ENCODE measurements around the gene ZIC4.

ZIC4 gene

DNA sequence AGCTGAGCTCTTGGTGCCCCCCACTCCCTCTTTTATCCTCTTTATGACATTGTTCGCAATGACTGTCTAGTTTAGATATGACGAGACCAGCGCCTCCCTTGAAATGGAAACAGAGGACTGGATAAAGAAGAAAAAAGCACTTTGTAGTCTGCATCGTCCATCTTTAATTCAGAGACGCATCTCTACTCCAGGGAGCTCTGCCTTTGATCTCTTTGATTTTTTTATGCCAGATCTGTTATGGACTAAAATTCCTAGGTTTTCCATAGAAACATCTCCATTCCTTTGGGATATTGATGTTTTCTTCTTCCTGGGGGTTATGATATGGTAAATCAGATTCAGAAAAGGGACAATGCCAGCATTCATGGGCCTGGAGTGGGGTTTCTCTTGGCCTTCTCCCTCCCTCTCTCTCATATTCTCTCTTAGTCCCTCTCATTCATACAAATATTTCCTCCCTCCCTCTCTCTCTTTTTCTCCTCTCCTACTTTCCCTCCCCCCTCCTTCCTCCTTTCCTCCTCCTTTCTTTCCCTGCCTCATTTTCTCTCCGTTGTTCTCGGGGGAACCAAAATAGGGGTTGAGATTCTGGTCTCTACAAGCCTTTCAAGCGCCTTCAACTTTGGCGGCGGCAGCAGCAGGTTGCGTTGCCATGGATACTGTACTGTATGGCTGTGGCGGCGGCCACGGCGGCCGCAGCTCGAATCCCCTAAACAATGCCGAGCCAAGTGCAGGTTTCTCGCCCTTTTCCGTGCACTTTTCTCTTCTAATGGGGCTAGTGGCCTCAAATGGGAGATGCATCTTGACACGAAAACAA lies 45.5 kb downstream of the ZIC4 start:
- peaks cover 95% of the 10 kb centered on the region for H3K27me3 ChIP-seq

DNA sequence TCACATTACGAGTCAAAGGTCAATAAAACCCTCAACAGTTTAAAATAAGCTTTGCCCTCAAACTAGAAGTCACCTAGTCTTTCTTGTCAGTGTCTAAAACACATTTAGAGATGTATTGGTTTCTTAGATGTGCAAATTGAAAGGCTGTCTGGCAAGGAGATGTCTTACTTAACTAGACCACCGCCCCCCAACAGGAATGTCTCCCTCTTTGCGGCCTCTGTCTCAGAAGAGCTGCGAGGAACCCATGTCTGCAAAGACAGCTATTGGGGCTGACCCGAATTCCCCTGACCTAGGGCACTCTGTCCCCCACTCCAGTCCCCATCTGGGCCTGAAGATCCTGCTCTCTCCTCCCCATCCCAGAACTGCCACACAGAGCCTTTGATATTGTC lies 46.3 kb downstream of the ZIC4 start:
- Histone ChIP-seq H3K4me3 (ENCODE audit: low read depth in 1 of 2, low read length in 1 of 2) (no peak overlapping the region), H3K4me1 (ENCODE audit: control insufficient read depth in 1 of 2, insufficient read depth in 1 of 2, low read depth in 1 of 2, low read length in 1 of 2) (no peaks in the 10 kb centered on the region), H3K36me3 (no peaks in the 10 kb centered on the region)

More for the DNA sequence above, 45.5 kb downstream of the ZIC4 start:
- H3K4me3 ChIP-seq (ENCODE audit: low read depth in 1 of 2, low read length in 1 of 2): no peak overlapping the region
- TF ChIP-seq, protein P1, sequence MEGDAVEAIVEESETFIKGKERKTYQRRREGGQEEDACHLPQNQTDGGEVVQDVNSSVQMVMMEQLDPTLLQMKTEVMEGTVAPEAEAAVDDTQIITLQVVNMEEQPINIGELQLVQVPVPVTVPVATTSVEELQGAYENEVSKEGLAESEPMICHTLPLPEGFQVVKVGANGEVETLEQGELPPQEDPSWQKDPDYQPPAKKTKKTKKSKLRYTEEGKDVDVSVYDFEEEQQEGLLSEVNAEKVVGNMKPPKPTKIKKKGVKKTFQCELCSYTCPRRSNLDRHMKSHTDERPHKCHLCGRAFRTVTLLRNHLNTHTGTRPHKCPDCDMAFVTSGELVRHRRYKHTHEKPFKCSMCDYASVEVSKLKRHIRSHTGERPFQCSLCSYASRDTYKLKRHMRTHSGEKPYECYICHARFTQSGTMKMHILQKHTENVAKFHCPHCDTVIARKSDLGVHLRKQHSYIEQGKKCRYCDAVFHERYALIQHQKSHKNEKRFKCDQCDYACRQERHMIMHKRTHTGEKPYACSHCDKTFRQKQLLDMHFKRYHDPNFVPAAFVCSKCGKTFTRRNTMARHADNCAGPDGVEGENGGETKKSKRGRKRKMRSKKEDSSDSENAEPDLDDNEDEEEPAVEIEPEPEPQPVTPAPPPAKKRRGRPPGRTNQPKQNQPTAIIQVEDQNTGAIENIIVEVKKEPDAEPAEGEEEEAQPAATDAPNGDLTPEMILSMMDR (IDR thresholded peaks at IDR 0.05): no peak
- no peaks in the 10 kb centered on the region for H3K9me3 ChIP-seq
- no peak overlapping the region for H3K27ac ChIP-seq
- no peaks in the 10 kb centered on the region for H3K36me3 ChIP-seq
- no peaks in the 10 kb centered on the region for H3K4me1 ChIP-seq (ENCODE audit: control insufficient read depth in 1 of 2, insufficient read depth in 1 of 2, low read depth in 1 of 2, low read length in 1 of 2)

DNA sequence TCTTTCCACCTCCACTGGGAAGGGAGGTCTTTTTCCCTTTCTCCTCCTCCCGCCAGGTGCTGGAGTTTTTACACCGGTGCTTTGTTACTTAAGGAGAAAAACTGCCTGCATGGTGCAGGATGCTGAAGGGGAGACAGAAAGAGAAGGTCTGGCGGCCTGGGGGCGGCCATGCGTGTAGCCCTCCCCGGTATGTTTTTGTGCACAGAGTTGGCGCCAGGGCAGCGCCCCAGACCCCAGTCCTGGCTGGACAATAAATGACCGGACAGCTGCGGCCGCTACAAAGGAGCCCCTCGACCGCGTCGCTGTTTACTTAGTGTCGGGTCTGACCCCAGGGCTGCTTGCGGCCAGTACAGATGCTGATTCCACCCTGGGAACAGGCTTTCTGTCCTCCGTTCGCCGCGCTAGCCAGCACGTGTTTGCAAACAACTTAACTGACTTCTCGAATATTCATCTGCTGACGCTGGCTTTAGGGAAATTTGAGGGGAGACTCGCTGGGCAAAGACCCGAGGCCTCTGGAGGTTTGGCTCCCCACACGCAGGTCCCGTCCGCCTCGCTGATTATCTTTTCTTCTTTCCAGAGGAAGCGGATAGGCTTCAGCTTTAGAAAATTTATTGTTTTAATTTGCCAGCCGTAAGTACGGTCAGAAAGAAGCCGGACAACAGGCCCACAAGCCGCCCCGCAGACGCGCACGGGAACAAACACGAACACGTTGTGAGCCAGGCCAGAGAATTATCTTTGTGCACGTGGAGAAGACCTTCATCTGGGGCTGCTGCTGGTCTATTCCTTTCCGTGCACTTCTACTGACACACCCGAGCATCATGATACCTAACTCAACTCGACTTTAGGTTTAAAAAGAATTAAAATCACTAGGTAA lies 46.9 kb downstream of the ZIC4 start:
- Histone ChIP-seq H3K4me1 (ENCODE audit: control insufficient read depth in 1 of 2, insufficient read depth in 1 of 2, low read depth in 1 of 2, low read length in 1 of 2) (no peaks in the 10 kb centered on the region), H3K27me3 (peaks cover 95% of the 10 kb centered on the region)

More for the DNA sequence above, 46.3 kb downstream of the ZIC4 start:
- Histone ChIP-seq H3K9me3 (no peaks in the 10 kb centered on the region), H3K27me3 (peaks cover 95% of the 10 kb centered on the region), H3K27ac (no peak overlapping the region)
- TF ChIP-seq, protein P1 (IDR thresholded peaks at IDR 0.05): no peak

DNA sequence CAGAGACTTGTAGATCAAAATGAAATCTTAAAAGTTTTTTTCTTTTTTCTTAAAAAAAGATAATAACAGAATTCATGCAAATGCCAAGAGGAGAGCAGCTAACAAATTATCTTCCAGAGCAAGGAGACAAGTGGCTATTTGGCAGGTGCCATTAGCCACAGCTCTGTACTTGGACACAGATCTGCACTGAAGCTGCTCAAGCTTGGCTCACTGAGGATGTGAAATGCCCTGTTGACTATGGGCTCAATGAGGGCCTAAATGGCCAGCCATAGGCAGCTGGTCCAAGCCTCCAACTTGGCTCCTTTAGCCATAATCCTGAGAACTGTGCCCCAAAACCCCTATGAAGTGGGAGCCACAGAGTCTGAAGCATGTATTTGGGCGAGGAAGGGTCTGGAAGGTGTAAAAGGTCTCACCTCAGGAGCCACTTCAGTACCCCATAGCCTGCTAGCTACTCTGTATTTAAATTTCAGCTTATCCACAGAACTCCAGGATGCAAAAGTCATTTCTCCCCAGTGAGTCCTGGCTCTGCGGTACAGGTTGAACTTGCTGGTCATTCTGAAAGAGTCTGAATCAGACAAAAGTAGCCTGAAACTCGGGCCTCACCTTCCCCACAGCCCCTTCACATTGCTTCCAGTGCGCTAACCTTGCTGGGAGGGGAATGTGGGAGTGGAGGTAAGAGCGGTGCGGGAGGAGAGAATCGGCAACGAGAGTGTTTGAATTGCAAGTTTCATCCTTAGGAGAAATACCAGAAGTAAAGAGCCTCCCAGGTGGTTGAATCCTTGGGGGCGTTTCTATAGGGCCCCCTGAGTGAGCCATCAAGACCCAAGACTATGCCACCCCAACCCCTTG lies 48.0 kb downstream of the ZIC4 start:
- H3K27me3 ChIP-seq: peaks cover 97% of the 10 kb centered on the region
- H3K9me3 ChIP-seq: no peaks in the 10 kb centered on the region
- no peaks in the 10 kb centered on the region for H3K36me3 ChIP-seq
- H3K4me1 ChIP-seq (ENCODE audit: control insufficient read depth in 1 of 2, insufficient read depth in 1 of 2, low read depth in 1 of 2, low read length in 1 of 2): no peaks in the 10 kb centered on the region
- TF ChIP-seq, protein P1 (IDR thresholded peaks at IDR 0.05): no peak
- no peak overlapping the region for H3K27ac ChIP-seq
- H3K4me3 ChIP-seq (ENCODE audit: low read depth in 1 of 2, low read length in 1 of 2): no peak overlapping the region

More for the DNA sequence above, 46.9 kb downstream of the ZIC4 start:
- Histone ChIP-seq H3K9me3 (no peaks in the 10 kb centered on the region), H3K27ac (no peak overlapping the region), H3K36me3 (no peaks in the 10 kb centered on the region), H3K4me3 (ENCODE audit: low read depth in 1 of 2, low read length in 1 of 2) (no peak overlapping the region)
- TF ChIP-seq, protein P1 (IDR thresholded peaks at IDR 0.05): no peak
